HCT116 (cell line): ENCODE data around the gene DPP6. TPM values are rescaled to one million over a fixed set of nuclear protein-coding genes. Genes with fewer than 3 reads are reported as not detected.

Experiments used
- ATAC-seq: fragments of 200-7000 bp; cut with Tn5 transposase; 2 replicates; pipeline ENCODE4 v1.9.1; 2020; ENCODE audit warnings: mild to moderate bottlenecking, moderate library complexity
- BruUV-seq: library from RNA; stranded (reverse); fragments of 400-500 nt; replicated peaks from 2 replicates; lab custom pipeline; 2021; lab: Mats Ljungman, UMichigan
- CTCF ChIA-PET: fragments of 300-600 bp; sonication (Branson Sonifier 250); formaldehyde crosslinking; loops from one replicate; lab custom pipeline; 2021; ENCODE audit warnings: antibody characterized with exemption; lab: Charles Lee
- POLR2A ChIA-PET: fragments of 300-600, 350-600 bp; sonication (Branson Sonifier 250); formaldehyde crosslinking; loops from one replicate; lab custom pipeline; 2021; ENCODE audit warnings: antibody characterized with exemption; lab: Charles Lee
- RAD21 ChIA-PET, 2 experiments: fragments of 300-600 bp; sonication (Branson Sonifier 250); formaldehyde crosslinking; loops; one replicate each; lab custom pipeline; 2023; ENCODE audit warnings: low total read pairs in 2 of 2; ENCODE audit not compliant: uncharacterized antibody in 2 of 2, unreplicated experiment in 2 of 2, low non-redundant PET in 1 of 2; lab: Charles Lee
- DNase-seq: peaks from one replicate; pipeline ENCODE4 v3.0.0-alpha.2; 2010; ENCODE audit warnings: low read depth, low spot score
- H2AFZ ChIP-seq: fragments of 200-600 bp; shearing (Covaris generic), sonication (generic); 2 replicates; pipeline ENCODE4 v1.6.1; 2017; ENCODE audit warnings: low read depth, mixed run types, mixed read lengths, antibody characterized with exemption, low read length; ENCODE audit not compliant: poor library complexity, severe bottlenecking
- H3K27ac ChIP-seq: 2 replicates; pipeline ENCODE4 v1.5.1; 2012; ENCODE audit warnings: low read depth, low read length
- H3K27me3 ChIP-seq: fragments of 200-600 bp; sonication (generic); 2 replicates; pipeline ENCODE4 v1.6.1; 2016; ENCODE audit warnings: mixed run types, low read length, mixed read lengths; ENCODE audit not compliant: insufficient read depth
- H3K36me3 ChIP-seq, 2 experiments: fragments of 200-500 bp in 1 of 2; fragments of 200-600 bp in 1 of 2; sonication (Bioruptor generic) in 1 of 2; sonication (generic) in 1 of 2; 2 replicates each; pipeline versions ENCODE4 v1.5.1 to v1.6.1; 2014 to 2016; ENCODE audit warnings: low read length in 2 of 2, inconsistent platforms in 1 of 2, mixed read lengths in 1 of 2, mixed run types in 1 of 2; ENCODE audit not compliant: insufficient read depth in 2 of 2, control insufficient read depth in 1 of 2
- H3K4me1 ChIP-seq, 2 experiments: fragments of 200-600 bp in 1 of 2; sonication (generic) in 1 of 2; 2 replicates each; pipeline versions ENCODE4 v1.5.1 to v1.6.1; 2012 to 2017; ENCODE audit warnings: low read length in 2 of 2, inconsistent platforms in 1 of 2, mild to moderate bottlenecking in 1 of 2, mixed read lengths in 1 of 2, mixed run types in 1 of 2, moderate library complexity in 1 of 2; ENCODE audit not compliant: insufficient read depth in 2 of 2, control insufficient read depth in 1 of 2
- H3K4me2 ChIP-seq: fragments of 200-600 bp; sonication (generic); 2 replicates; pipeline ENCODE4 v1.6.1; 2017; ENCODE audit warnings: mixed run types, low read length, mixed read lengths
- H3K4me3 ChIP-seq, 2 experiments: fragments of 200-600 bp in 1 of 2; sonication (generic) in 1 of 2; replicated peaks in 1 of 2; 2 replicates each; pipeline ENCODE4 v1.5.1; 2011 to 2016; ENCODE audit warnings: low read length in 2 of 2, control low read depth in 1 of 2, low read depth in 1 of 2, mild to moderate bottlenecking in 1 of 2, mixed read lengths in 1 of 2, mixed run types in 1 of 2
- H3K79me2 ChIP-seq: fragments of 200-600 bp; sonication (generic); 2 replicates; pipeline ENCODE4 v1.6.1; 2017; ENCODE audit warnings: mild to moderate bottlenecking, mixed run types, low read length, moderate library complexity, mixed read lengths; ENCODE audit not compliant: insufficient read depth
- H3K9ac ChIP-seq: fragments of 200-600 bp; sonication (generic); 2 replicates; pipeline ENCODE4 v1.6.1; 2016; ENCODE audit warnings: low read length, mixed read lengths
- H3K9me2 ChIP-seq: fragments of 200-600 bp; sonication (generic), shearing (Covaris generic); 2 replicates; pipeline ENCODE4 v1.6.1; 2017; ENCODE audit warnings: mixed run types, mild to moderate bottlenecking, moderate library complexity; ENCODE audit not compliant: insufficient read depth
- H3K9me3 ChIP-seq, 2 experiments: fragments of 200-500 bp in 1 of 2; fragments of 200-600 bp in 1 of 2; sonication (Bioruptor generic) in 1 of 2; sonication (generic) in 1 of 2; 2 replicates each; pipeline ENCODE4 v1.6.1; 2014 to 2017; ENCODE audit warnings: low read length in 2 of 2, mixed read lengths in 2 of 2, inconsistent platforms in 1 of 2, low read depth in 1 of 2, mild to moderate bottlenecking in 1 of 2, mixed run types in 1 of 2, moderate library complexity in 1 of 2; ENCODE audit not compliant: control insufficient read depth in 1 of 2, insufficient read depth in 1 of 2
- H4K20me1 ChIP-seq: fragments of 200-600 bp; sonication (generic), shearing (Covaris generic); 2 replicates; pipeline ENCODE4 v1.6.1; 2017; ENCODE audit warnings: mixed run types, mild to moderate bottlenecking, moderate library complexity; ENCODE audit not compliant: insufficient read depth
- ATF3 ChIP-seq: IDR thresholded peaks from 2 replicates; pipeline ENCODE4 v1.6.1; 2012
- CBX3 ChIP-seq: IDR thresholded peaks from 2 replicates; pipeline ENCODE4 v1.6.1; 2012; ENCODE audit warnings: low read depth
- CEBPB ChIP-seq: IDR thresholded peaks from 2 replicates; pipeline ENCODE4 v1.6.1; 2012; ENCODE audit warnings: low read depth
- CTCF ChIP-seq, 3 experiments: fragments of 200-600 bp in 1 of 3; sonication (generic) in 1 of 3; IDR thresholded peaks in 2 of 3; conservative IDR thresholded peaks in 1 of 3; 2 replicates each; pipeline ENCODE4 v1.5.1; 2012 to 2017; ENCODE audit warnings: low read depth in 2 of 3, low read length in 2 of 3, antibody characterized with exemption in 1 of 3, borderline replicate concordance in 1 of 3, control low read depth in 1 of 3, mild to moderate bottlenecking in 1 of 3, mixed read lengths in 1 of 3, mixed run types in 1 of 3, moderate library complexity in 1 of 3; ENCODE audit not compliant: insufficient read depth in 1 of 3
- EGR1 ChIP-seq: IDR thresholded peaks from 2 replicates; pipeline ENCODE4 v1.6.1; 2012; ENCODE audit warnings: low read depth
- ELF1 ChIP-seq: IDR thresholded peaks from 2 replicates; pipeline ENCODE4 v1.6.1; 2012; ENCODE audit warnings: low read depth, borderline replicate concordance
- JUND ChIP-seq: IDR thresholded peaks from 2 replicates; pipeline ENCODE4 v1.6.1; 2012
- POLR2A ChIP-seq: IDR thresholded peaks from 2 replicates; pipeline ENCODE4 v1.7.0; 2011; ENCODE audit warnings: borderline replicate concordance; ENCODE audit not compliant: insufficient read depth, insufficient read length; ENCODE audit errors: extremely low read depth
- POLR2AphosphoS5 ChIP-seq: IDR thresholded peaks from 2 replicates; pipeline ENCODE4 v1.6.1; 2011; ENCODE audit warnings: mild to moderate bottlenecking, low read depth, low read length, moderate library complexity
- RAD21 ChIP-seq: IDR thresholded peaks from 2 replicates; pipeline ENCODE4 v1.6.1; 2012; ENCODE audit warnings: low read depth, mild to moderate bottlenecking
- SP1 ChIP-seq: IDR thresholded peaks from 2 replicates; pipeline ENCODE4 v1.6.1; 2012; ENCODE audit warnings: low read depth
- SRF ChIP-seq: IDR thresholded peaks from 2 replicates; pipeline ENCODE4 v1.6.1; 2012; ENCODE audit warnings: low read depth
- TCF7L2 ChIP-seq: IDR thresholded peaks from 2 replicates; pipeline ENCODE4 v1.7.0; 2011; ENCODE audit warnings: borderline replicate concordance, inconsistent platforms; ENCODE audit not compliant: insufficient read depth, insufficient read length; ENCODE audit errors: extremely low read depth
- ZFX ChIP-seq: fragments of 450-650 bp; IDR thresholded peaks from 2 replicates; pipeline ENCODE4 v1.6.1; 2017
- ZNF274 ChIP-seq: fragments of 200-500 bp; sonication (Bioruptor generic); IDR thresholded peaks from 2 replicates; pipeline ENCODE4 v1.6.1; 2014; ENCODE audit warnings: mild to moderate bottlenecking, low read depth, low read length, inconsistent platforms
- intact Hi-C: fragments of 100-400 bp; cut with micrococcal nuclease; formaldehyde crosslinking; loops from 2 replicates; pipeline ENCODE4 v1.10.0; 2022
- total RNA-seq: library from RNA; stranded (reverse); gene quantifications from one replicate; pipeline ENCODE4 v1.2.1, GENCODE V29; 2021; ENCODE audit not compliant: unreplicated experiment

Gene DPP6
- total RNA-seq, 1 experiment from 2014 or later, result not detected

DNA sequence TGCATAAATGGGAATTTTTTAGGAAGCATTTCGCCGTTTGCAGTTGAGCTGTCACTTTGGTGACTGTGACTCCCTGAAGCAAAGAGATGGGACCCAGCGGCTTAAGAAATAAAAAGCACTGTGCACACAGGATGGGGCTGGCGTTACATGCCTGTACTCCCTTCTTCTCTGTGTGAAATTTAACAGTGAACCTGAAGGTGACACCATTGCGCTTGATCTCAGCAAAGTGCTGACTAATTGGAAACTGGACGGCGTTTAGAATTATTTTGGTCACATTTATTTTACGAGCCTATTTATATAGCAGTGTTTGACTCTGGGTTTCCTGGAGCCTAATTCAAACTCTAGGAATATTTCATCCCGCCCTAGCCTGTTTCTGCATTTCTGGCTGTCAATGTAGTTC is 804.5 kb downstream of the DPP6 start:
- Histone ChIP-seq H3K27ac (no peak overlapping the region), H3K27me3 (0 out of 2 replicates have a peak, but pooled peaks cover 3% of the 10 kb centered on the region), H3K79me2 (no peaks in the 10 kb centered on the region), H3K9ac (no peak overlapping the region), H3K4me3 (no peak overlapping the region), H3K4me2 (no peak overlapping the region), H4K20me1 (no peaks in the 10 kb centered on the region), H2AFZ (no peak overlapping the region)
- intact Hi-C loops, result no loop called here
- CTCF ChIA-PET, result no interaction called here
- RAD21 ChIA-PET, result no interaction called here
- no TSS peak for BruUV-seq
- no peak for ATAC-seq
- POLR2A ChIA-PET, result no interaction called here
- no peak for TF ChIP-seq ATF3
- TF ChIP-seq POLR2A, result no peak
- TF ChIP-seq ZNF274, result no peak
- no peak for TF ChIP-seq POLR2AphosphoS5
- TF ChIP-seq SRF, result no peak
- no peak for TF ChIP-seq SP1
- no peak for TF ChIP-seq CBX3
- TF ChIP-seq CEBPB, result no peak
- no peak for TF ChIP-seq CTCF (IDR thresholded peaks at IDR 0.05 in 2 of 3, conservative IDR thresholded peaks at IDR 0.05 in 1 of 3; ENCODE audit: borderline replicate concordance in 1 of 3, insufficient read depth in 1 of 3, low read depth in 2 of 3, low read length in 2 of 3)
- no peak for TF ChIP-seq ZFX
- TF ChIP-seq JUND, result no peak
- no peak for TF ChIP-seq TCF7L2
- no peak for TF ChIP-seq EGR1
- TF ChIP-seq ELF1, result no peak
- no peak for TF ChIP-seq RAD21
- TF ChIP-seq, all 23 proteins: peak for 0
- H3K4me1 ChIP-seq, result no peaks in the 10 kb centered on the region
- H3K9me3 ChIP-seq, result no peaks in the 10 kb centered on the region
- H3K36me3 ChIP-seq, result no peaks in the 10 kb centered on the region
- no peaks in the 10 kb centered on the region for H3K9me2 ChIP-seq
- no peak for DNase-seq
